ENCODE data around the gene ABCC4.

ABCC4 gene

GRCh38 chr13:95099541-95099940 is 201.7 kb downstream of the ABCC4 start:
- no peak for DNase-seq

- no peak for DNase-seq
Measured at GRCh38 chr13:95098916-95099315, 202.3 kb downstream of the ABCC4 start.

DNA sequence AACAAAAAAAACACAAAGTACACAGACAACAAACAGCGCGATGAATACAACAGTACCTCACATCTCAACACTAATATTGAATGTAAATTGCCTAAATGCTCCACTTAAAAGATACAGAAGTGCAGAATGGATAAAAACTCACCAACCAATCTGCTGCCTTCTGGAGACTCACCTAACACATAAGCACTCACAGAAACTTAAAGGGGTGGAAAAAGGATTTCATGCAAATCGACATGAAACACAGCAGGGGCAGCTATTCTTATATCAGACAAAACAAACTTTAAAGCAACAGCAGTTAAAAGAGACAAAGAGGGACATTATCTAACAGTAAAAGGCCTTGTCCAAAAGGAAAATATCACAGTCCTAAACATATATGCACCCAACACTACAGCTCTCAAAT is 209.5 kb downstream of the ABCC4 start:
- DNase-seq: no peak

GRCh38 chr13:95087746-95088305 is 213.4 kb downstream of the ABCC4 start:
- DNase-seq: peak; percentile 74

DNA sequence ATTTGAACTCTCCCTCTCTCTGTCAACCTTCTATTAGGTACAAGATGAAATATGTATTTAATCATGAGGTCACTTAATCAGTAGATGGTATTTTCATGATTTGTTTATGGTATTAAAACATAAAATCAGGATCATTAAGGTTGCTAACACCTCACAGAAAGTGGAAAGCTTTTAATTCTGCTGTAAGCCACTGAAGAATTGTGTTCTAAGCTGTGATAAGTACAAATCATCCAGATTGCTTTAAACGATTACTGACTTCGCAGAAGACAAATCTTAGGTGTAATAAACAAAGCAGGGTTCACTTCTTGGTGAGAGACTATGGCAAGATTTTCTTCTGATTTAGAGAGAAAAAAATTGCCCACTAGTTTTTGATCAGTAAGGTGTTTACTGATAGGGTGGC is 214.5 kb downstream of the ABCC4 start:
- DNase-seq: no peak

DNA sequence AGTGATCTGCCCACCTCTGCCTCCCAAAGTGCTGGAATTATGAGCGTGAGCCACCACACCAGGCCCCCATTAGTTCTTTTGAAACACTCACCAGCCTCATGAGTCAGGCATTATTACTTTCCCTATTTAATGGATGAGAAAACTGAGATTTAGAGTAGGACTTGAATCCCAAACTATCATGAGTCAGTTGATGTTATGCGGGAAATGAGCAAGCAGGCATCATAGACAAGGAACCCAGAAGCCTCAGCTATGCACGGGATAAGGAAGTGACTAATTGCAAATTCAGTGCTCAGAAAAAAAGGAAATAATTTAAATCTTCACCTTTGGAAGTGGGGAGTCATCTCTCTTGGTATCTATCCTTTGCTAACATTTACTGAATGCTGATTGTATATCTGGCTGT is 217.5 kb downstream of the ABCC4 start:
- no peak for DNase-seq

- DNase-seq: no peak
Measured at GRCh38 chr13:95083066-95083465, 218.2 kb downstream of the ABCC4 start.

DNA sequence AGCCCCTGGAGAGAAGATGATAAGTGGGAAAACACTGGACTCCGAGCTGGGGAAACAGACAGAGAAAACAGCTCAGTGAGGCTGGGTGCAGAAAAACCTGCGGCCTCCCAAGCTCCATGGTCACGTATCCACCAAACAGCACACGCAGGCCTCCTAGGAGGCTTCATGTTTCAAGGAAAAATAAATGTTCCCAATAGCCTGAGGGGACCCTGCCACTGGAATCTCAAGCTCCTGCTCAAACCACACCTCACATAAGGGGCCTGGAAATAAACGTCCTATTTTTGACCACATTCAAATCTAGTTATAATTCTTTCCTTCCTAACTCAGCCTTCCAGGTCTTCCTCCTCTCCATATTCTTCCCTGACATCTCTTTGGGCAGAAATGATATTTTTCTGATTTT is 225.7 kb downstream of the ABCC4 start:
- no peak for DNase-seq

DNA sequence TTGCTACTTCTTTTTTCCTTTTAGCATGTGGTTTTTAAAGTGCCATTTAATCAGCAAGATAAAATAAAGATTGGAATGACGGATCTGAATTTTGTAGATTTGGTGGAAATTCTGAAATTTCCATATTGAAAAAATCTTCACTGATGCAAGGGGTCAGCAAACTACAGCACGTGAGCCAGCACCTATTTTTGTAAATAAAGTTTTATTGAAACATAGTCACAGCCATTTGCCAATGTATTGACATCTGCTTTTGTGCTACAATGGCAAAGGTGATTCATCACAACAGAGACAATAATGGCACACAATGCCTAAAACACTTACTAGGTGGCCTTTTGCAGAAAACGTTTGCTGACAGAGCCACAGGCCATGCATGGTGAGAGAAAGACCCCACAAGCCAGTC is 226.4 kb downstream of the ABCC4 start:
- DNase-seq: no peak

GRCh38 chr13:95073747-95074311 is 227.4 kb downstream of the ABCC4 start:
- DNase-seq: no peak

DNA sequence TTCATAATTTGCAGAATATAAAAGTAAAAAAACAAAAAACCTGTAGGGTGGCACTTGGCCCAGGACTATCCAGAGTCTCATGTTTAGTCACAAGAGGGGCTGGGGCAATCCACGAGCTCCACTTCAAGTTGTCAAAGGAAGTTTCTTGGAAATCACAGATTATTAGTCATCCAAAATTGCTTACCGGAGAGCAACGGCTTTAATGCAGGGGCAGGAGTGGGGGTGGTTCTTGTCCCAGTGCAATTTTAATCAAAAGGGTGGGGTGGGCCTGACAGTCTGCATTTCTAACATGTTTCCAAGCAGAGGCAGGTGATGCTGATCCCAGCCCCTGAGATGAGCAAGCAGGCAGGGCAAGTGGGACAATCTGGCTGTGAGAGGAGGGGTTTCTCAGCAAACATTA is 233.9 kb downstream of the ABCC4 start:
- no peak for DNase-seq

DNA sequence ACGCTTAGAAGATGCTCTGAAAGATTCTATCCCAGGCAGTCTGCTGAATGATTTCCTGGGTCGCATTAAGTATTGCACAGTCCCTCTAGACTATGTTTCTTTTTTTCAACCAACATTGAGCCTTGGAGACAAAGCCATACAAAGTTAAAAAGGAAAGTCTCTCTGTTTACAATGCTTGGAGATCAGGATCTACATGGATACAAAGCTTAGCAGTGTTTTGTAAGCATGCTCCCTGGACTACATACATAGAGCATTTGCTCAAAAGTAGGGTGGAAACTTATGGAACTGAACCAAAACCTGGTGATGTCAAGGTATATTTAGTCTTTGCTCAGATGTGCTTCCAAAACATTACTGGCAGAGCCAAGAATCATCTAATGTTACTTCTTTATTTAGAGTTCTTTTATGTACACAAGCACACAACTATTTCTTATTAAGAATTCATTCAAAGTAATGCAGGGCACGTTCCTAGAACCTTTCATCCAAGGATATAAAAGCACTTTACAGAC is 241.2 kb downstream of the ABCC4 start:
- DNase-seq: no peak

DNA sequence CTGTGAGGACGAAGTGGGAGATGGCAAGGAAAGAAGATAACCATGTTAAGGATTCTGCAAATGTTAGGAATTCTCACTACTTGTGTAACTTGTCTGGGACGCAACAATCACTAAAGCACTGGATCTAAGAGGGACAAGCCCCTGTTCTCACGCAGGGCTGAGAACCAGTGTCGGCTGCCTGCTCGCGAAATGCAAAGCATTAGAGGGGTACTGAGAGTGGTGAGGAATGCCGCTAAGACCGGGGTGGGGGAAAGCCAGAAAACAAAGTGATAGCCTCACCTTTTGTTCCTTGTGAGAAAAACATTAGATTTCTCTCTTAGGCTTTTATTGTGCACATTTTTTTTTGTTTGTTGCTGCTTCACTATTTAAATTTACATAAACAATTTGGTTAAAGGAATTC is 241.9 kb downstream of the ABCC4 start:
- DNase-seq: no peak

DNA sequence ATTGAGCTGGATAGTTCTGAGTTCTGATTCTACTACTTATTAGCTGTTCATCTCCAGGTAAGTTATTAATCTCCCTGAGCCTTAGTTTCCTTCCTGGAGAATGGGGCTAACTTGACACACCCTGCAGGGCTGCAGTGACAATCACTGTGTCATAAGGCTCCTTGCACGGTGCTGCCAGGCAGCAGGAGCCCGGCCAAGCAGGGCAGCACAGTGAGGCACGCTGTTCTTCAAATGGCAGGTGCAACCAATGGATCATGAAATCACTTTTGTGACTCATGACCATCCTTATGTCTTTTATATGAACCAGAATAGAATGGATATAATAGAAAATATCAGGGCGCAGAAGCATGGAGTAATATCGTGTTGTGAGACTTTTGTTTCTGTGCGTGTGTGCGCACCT is 242.6 kb downstream of the ABCC4 start:
- DNase-seq: no peak

DNA sequence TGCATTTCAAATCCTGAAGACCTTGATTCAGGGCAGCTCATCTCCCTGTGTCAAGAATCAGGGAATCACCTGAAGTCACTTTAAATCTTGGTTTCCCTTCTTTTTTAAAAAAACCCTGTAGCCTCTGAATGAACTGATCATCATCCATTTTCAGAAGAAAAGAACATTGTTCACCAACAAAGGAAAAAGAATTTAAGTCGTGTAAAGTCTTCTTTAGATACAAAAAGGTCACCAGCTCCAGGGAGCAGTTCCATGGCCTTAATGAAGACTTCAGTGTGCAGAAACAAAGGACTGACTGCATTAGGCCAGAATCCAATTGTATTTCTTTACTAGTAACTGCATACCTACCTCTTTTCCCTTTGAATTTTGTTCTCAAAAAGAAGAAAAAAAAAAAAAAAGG is 245.0 kb downstream of the ABCC4 start:
- no peak for DNase-seq

DNA sequence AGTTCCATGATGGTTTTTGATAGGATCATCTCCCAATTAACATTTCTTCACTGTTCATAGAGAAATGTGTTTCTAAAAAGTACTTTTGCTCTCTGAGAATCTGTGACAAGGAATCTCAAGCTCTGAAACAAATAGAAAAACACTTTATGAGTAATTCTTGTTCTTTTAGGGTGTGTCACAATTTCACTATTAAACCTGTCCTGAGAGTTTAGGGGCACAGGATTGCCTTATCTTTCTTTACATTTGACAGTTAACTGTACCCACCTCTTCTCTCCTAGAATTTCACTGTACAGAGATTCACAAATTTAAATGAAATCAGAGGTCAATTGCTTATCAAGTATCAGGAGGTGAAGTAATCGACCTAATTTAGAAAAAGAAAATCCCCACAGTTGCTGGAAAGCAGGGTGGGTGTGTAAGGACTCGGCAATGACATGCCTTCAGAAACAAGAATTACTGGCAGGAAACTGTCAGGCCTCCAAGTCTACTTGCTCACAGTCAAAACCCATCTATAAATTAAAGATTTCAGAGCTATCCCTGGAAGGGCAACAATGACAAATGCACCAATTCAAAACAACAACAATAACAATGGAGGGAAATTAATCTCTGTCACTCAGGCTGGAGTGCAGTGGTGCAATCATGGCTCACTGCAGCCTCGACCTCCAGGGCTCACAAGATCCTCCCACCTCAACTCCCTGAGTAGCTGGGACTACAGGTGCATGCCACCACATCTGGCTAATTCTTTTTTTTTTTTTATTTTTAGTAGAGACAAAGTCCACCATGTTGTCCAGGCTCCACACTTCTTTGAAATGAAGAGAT is 250.2 kb downstream of the ABCC4 start:
- DNase-seq: no peak

GRCh38 chr13:95049772-95050171 is 251.5 kb downstream of the ABCC4 start:
- DNase-seq: no peak

DNA sequence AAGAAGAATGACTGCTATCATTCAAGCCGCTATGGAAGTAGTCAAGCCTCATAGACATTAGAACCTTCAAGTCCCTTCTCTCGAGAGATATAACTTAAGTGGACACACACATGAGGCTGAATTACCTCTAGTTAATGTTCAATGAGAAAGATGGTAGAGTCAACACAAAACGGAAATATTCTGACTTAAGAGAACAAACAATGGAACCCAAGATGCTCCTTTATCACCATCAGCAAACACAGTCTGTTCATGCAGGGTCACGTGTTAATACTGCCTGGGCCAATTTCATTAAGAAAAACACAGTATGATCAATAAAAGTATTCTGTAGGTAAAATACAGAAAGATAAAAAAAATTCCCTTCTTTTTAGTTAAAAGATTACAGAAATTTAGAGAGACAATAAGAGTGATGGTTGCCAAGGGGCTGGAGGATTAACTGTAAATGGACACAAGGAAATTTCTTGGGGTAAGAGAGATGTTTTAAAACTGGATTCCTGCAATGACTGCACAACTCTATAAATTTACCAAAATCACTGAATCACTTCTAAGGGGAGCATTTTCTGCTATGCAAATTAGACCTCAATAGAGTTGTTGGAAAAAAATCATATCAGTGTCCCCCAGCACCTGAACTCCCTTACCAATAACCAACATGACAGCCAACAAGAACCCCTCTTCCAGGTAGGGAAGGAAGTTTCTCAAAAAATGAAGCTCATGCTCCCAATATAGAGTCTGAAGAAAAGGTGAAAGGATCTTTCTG is 256.6 kb downstream of the ABCC4 start:
- DNase-seq: no peak

- no peak for DNase-seq
Measured at GRCh38 chr13:95039415-95039814, 261.8 kb downstream of the ABCC4 start.

GRCh38 chr13:95038949-95039348 is 262.3 kb downstream of the ABCC4 start:
- DNase-seq: no peak

- no peak for DNase-seq
Measured at GRCh38 chr13:95035311-95036109, 265.7 kb downstream of the ABCC4 start.

GRCh38 chr13:95033890-95034289 is 267.4 kb downstream of the ABCC4 start:
- no peak for DNase-seq

DNA sequence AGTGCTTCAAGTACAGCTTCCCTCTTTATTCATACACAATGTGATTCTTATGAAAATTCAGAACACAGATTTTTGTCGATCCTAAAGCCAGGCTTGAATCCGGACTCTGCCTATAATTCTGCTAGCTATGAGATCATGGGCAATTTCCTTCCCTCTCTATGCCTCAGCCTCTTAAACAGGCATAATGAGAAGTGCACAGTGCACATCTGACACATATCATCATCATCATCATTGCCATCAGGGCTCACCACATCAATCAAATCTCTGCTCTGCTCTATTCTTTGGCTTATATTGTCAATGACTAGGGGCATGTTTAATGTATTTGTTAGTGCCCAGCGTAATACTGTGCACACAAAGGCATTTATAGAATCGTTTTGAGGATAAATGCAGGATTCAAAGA is 269.1 kb downstream of the ABCC4 start:
- no peak for DNase-seq
